RKO (cell line): ENCODE measurements around the gene SMIM13.

ENCODE experiments used
- DNase-seq: peaks from one replicate; pipeline ENCODE4 v3.0.0-alpha.2; 2016; ENCODE audit warnings: low spot score

SMIM13 gene

DNA sequence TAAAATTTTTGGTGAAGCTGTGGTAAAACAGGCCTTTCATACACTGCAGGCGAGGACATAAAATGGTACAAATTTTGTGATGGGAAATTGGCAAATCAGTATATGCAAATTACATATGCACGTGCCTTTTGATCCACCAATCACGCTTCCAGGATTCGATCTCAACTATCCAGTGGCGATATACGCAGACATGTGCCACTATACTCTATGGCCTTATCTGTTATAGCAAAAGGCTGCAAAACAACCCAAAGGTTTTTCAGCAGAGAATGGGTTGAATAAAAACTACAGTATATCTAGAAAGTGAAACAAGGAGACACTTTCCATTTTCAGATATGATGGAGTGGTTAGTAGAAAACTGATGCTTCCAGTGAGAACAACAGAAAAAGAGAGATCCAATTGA is 59.8 kb downstream of the SMIM13 start:
- no peak for DNase-seq

DNA sequence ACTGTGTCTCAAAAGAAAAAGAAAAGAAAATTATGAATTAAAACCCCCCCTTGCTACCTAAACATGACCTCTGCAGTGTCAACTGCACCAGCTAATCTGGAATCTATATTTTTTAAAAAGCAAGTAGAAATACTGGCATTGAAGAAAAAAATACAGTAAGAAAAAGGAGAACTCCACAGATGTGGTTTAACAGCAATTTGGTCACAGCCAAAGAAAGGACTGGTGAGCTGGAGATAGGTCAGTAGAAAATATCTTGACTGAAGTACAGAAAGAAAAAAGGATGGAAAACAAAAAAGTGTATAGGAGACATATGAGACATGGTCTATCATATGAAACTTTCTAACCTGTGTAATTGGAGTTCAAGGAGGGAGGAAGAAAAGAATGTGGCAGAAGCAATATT is 62.0 kb downstream of the SMIM13 start:
- DNase-seq, result no peak

- no peak for DNase-seq
Measured at GRCh38 chr6:11160199-11160598, 66.6 kb downstream of the SMIM13 start.

DNA sequence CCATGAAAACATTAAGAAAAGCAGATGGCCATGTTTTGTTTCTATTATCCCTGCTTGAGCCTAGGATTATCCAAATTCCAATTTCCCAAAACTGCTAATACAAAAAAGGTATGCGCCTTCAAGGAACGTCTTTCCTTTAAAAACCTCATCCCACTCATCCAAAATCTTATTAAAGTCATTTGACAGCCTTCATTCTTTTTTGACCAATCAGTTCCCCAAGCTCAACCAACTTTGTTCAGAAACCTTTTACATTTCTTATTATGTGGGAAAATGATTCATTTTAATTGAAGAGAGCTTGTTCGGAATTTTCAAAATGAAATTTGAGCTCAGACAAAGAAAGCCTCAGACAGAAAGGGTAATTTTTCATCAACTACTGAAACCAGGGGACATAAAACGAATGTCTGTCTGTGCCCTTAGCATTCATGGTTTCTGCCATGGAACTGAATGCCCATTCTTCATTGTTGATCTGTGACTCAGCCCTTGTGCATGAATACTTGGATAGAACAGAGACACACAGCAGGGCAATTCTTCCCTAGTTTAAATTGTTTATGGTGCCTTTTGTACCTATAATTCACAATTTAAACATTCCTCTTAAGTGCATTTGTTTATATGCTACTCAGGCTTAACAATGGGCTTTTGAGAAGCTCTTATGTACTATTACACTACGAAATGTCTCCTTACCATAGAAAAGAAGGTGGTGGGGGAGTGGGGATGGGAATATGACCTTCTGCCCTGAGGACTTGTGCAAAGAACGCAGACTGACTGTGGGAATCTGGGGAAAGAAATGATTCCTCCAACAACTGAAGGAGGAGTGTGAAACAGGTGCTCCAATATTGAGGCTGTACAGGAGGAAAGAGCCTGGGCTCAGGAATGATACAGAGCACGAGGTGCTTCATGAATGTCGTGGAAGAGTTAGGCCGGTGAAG is 67.7 kb downstream of the SMIM13 start:
- DNase-seq, result no peak

GRCh38 chr6:11162262-11162661 is 68.6 kb downstream of the SMIM13 start:
- no peak for DNase-seq

DNA sequence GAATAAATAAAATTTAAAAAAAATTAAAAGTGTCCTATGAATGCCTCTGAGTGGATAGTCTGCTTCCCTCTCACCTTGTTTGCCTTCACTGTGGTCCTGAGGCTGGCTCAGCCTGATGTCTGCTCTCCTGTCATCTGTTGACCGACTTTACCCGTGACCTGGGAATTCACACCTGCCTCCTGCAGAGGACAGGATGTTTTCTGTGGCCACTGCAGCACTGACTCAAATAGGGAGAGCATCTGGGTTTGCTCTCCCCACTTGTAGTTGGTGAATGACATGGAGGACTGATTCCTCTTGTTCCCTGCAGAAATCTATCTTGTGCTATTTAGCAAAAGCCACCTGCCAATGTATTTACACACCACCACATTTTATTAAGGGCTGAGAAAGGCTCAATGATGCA is 70.3 kb downstream of the SMIM13 start:
- no peak for DNase-seq

GRCh38 chr6:11164717-11165646 is 71.3 kb downstream of the SMIM13 start:
- DNase-seq, result no peak

GRCh38 chr6:11166948-11167347 is 73.3 kb downstream of the SMIM13 start:
- no peak for DNase-seq

DNA sequence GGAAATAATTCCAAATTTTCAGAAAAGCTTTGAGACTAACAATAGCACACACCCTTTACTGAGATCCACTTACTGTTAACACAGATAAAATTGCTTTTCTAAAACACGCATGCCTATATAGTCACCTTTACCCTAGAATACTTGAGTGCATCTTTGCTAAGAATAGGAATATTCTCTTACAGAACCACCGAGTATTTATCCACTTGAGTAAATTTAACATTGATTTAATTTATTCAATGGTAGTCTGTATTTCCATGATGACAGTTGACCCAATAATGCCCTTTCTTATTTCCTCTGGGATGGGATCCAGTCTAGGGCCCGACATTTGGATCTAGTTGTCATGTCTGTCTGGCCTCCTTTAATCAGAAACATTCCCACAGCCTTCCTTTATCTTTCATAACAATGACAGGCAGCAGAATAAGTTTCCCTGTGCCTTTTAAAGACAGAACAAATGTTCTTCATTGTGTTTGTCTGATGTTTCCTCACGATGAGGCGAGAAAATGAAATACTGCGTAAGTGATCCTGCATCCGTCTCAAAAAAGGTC is 74.5 kb downstream of the SMIM13 start:
- no peak for DNase-seq

DNA sequence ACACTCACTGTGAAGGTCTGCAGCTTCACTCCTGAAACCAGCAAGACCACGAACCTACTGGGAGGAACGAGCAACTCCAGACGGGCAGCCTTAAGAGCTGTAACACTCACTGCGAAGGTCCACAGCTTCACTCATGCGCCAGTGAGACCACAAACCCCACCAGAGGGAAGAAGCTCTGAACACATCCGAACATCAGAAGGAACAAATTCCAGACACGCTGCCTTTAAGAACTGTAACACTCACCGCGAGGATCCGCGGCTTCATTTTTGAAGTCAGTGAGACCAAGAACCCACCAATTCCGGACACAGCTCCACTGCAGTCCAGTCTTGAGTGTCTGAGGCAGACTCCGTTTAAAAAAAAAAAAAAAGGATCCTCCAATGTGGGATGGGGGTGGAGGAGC is 78.3 kb downstream of the SMIM13 start:
- no peak for DNase-seq

- DNase-seq, result peak; percentile 4
Measured at GRCh38 chr6:11172501-11173327, 79.1 kb downstream of the SMIM13 start.

DNA sequence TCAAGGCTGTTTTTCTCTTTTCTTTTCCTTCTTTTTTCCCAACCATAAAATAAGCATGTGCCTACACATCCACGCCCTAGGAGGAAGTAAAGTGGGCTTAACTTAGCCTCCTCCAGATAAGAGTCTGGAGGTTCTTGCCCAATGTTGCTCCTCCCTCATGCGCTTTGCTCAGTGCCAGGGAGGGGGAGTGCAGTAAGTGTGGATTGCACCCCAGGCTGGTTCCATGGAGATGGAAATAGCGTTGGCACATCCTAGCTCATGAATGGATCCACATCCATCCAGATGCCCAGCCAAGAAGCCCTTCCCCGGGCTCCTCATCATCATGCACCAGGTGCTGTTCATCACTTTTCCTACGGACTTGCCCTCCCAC is 80.6 kb downstream of the SMIM13 start:
- no peak for DNase-seq

DNA sequence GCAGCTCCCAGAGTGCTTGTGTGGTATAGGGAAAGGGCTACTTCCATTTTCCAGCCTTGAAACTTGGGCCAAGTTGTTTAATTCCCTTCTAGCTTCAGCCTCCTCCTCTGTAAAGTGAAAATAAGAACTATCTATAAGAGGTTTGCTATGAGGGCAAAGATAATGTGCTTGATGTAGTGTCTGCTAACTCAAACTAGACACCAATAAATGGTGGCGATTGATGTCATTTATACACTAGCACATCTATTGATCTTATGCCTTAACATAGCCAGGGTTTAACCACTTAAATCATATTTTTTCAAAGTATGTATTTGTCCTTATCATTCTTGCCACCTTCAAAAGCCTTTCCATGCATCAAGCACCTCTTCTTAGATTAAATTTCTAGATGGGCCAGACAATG is 83.6 kb downstream of the SMIM13 start:
- no peak for DNase-seq

DNA sequence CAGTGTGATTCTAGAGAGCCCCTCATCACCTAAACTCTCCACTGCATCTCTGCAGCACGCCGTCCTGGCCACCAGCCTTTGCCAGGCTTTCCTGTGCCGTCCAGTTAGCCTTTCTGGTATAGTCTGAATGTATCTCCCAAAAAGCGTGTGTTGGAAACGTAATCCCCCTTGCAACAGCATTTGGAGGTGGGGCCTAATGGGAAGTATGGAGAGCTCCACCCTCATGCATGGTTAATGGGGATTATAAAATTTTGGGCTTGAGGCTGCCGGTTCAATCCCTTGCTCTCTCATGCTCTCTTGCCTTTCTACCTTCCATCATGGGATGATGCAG is 85.4 kb downstream of the SMIM13 start:
- DNase-seq, result no peak

GRCh38 chr6:11179419-11180202 is 86.0 kb downstream of the SMIM13 start:
- no peak for DNase-seq

- DNase-seq, result no peak
Measured at GRCh38 chr6:11181478-11182136, 88.0 kb downstream of the SMIM13 start.

DNA sequence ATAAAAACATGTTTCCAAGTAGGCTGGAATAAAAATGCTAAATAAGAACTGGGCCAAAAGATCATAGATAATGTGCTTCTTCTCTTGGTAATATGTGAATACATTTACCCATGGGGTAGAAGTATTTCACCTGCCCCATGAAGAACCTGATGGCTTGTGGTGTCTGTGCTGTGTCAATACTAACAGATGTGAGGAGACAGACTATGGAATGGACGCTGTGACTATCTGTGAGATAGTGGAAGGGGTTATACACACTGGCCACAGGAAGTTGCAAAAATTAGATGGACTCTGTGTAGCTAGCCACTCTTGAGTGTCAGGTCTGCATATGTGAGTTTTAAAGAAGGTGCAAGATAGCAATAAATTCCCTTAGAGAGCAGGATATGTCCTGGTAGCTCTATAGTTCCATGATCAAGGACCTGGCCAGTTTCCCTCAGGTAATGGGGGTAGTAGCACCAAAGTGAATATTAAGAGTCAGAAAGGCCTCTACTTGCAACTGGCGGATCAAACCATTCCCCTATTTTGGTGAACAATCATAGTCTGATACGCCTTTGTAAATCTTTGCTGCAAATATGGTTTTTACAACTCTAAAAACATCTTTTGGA is 90.2 kb downstream of the SMIM13 start:
- no peak for DNase-seq

DNA sequence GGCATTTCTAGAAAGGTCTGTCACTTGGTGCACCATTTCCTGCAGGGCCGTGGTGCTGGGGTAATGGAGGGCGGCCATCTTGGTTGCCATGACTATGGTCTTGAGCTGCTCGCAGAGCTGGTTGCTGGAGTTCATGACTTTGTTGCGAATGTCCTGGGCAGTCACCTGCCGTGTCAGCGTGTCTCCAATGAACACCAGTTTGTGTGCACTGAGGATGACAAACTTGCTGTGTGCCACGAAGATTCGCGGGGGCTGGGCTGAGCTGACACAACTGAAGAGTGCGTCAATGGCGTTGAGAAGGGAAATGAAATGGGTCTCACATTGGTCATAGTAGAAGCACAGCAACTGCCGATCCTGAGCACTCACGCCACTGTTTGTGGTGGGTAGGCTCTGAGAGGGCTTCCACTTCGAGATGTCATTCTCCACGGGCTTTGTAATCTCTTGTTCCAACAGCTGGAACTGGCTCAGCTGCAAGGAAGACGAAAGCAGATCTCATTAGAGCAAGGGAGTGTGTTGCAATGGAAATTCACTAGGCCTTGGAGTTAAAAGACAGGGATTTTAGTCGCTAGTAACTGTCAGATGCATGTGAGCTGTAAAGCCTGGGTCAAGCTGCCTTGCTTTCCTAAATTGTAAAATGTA is 91.7 kb downstream of the SMIM13 start:
- DNase-seq, result no peak

DNA sequence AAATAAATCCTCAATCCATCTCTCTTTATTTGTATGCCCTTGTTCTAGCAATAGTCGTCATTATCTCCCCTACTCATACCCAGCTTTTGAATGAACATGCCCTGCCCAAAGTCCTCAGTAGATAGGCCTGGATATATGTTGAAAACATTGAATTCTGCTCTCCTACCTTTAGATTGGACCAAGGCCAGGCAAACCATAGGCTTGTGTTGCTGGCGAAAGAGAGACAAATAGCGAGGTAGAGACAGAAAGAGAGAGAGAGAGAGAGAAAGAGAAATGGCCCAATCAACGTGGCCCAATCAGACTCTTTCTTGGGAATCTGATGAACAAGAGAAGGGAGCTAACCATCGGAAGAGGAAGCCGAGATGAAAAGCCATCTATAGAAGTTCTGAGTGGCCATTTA is 93.7 kb downstream of the SMIM13 start:
- DNase-seq, result no peak
